HEK293 (cell line): ENCODE measurements around the gene RUNX1.

Experiments
- CTCF ChIA-PET: fragments of 350-600 bp; formaldehyde crosslinking; extraction: SDS; loops from one replicate; lab custom pipeline; 2021; ENCODE audit warnings: antibody characterized with exemption; lab: Yijun Ruan, JAX
- POLR2A ChIA-PET: fragments of 300-600 bp; formaldehyde crosslinking; extraction: SDS; loops from one replicate; lab custom pipeline; 2020; ENCODE audit warnings: antibody characterized with exemption, inconsistent platforms; lab: Yijun Ruan, JAX
- H3K27ac ChIP-seq: fragments of 200-500 bp; sonication (Bioruptor generic); 2 replicates; pipeline ENCODE4 v1.5.1; 2014; ENCODE audit warnings: low read depth, low read length, control low read depth, inconsistent platforms; ENCODE audit errors: extremely low read depth
- H3K36me3 ChIP-seq, 2 experiments: fragments of 200-500 bp in 1 of 2; sonication (Bioruptor generic) in 1 of 2; 1 replicate in 1 of 2; 2 replicates in 1 of 2; pipeline ENCODE4 v1.5.1; 2014 to 2017; ENCODE audit warnings: inconsistent platforms in 2 of 2, low read length in 2 of 2; ENCODE audit not compliant: control insufficient read depth in 2 of 2, insufficient read depth in 1 of 2
- H3K4me1 ChIP-seq: fragments of 200-500 bp; sonication (Bioruptor generic); 2 replicates; pipeline ENCODE4 v1.5.1; 2014; ENCODE audit warnings: mild to moderate bottlenecking, low read length, inconsistent platforms; ENCODE audit not compliant: control insufficient read depth, insufficient read depth
- H3K4me3 ChIP-seq: 2 replicates; pipeline ENCODE4 v1.5.1; 2011; ENCODE audit warnings: low read depth, mild to moderate bottlenecking, control low read depth, low read length, moderate library complexity
- H3K9me3 ChIP-seq: fragments of 200-500 bp; sonication (Bioruptor generic); 2 replicates; pipeline ENCODE4 v1.5.1; 2014; ENCODE audit warnings: low read depth, low read length, inconsistent platforms; ENCODE audit not compliant: control insufficient read depth, insufficient read depth
- GLI2 ChIP-seq: fragments of 450-650 bp; formaldehyde crosslinking; IDR thresholded peaks from 2 replicates; pipeline ENCODE4; 2017; ENCODE audit warnings: missing biosample characterization, missing genetic modification characterization, low read depth, borderline replicate concordance
- PRDM1 ChIP-seq: fragments of 450-650 bp; formaldehyde crosslinking; IDR thresholded peaks from 2 replicates; pipeline ENCODE4; 2016; ENCODE audit warnings: missing biosample characterization, missing genetic modification characterization
- SP3 ChIP-seq: fragments of 450-650 bp; formaldehyde crosslinking; IDR thresholded peaks from 2 replicates; pipeline ENCODE4 v1.5.1; 2016; ENCODE audit warnings: missing biosample characterization, missing genetic modification characterization
- ZNF2 ChIP-seq: fragments of 450-650 bp; formaldehyde crosslinking; IDR thresholded peaks from 2 replicates; pipeline ENCODE4 v1.5.1; 2016; ENCODE audit warnings: missing biosample characterization, missing genetic modification characterization
- ZNF248 ChIP-seq: fragments of 450-650 bp; formaldehyde crosslinking; IDR thresholded peaks from 2 replicates; pipeline ENCODE4 v1.5.1; 2017; ENCODE audit warnings: missing biosample characterization, missing genetic modification characterization
- ZNF416 ChIP-seq: fragments of 450-650 bp; formaldehyde crosslinking; IDR thresholded peaks from 2 replicates; pipeline ENCODE4 v1.5.1; 2016; ENCODE audit warnings: missing biosample characterization, missing genetic modification characterization
- ZNF510 ChIP-seq: fragments of 450-650 bp; formaldehyde crosslinking; IDR thresholded peaks from 2 replicates; pipeline ENCODE4 v1.5.1; 2018; ENCODE audit warnings: mild to moderate bottlenecking, missing genetic modification characterization, missing biosample characterization; ENCODE audit not compliant: insufficient replicate concordance
- ZNF670 ChIP-seq: fragments of 450-650 bp; formaldehyde crosslinking; IDR thresholded peaks from 2 replicates; pipeline ENCODE4 v1.5.1; 2016; ENCODE audit warnings: missing biosample characterization, missing genetic modification characterization, low read depth
- ZNF768 ChIP-seq: fragments of 450-650 bp; formaldehyde crosslinking; IDR thresholded peaks from 2 replicates; pipeline ENCODE4 v1.5.1; 2018; ENCODE audit warnings: missing biosample characterization, mild to moderate bottlenecking, missing genetic modification characterization
- TF ChIP-seq, protein P1 (sequence below): fragments of 450-650 bp; formaldehyde crosslinking; IDR thresholded peaks from 2 replicates; pipeline ENCODE4 v1.5.1; 2016; ENCODE audit warnings: missing biosample characterization, missing genetic modification characterization
- TF ChIP-seq, protein P2 (sequence below): fragments of 450-650 bp; formaldehyde crosslinking; IDR thresholded peaks from 2 replicates; pipeline ENCODE4 v1.5.1; 2016; ENCODE audit warnings: missing biosample characterization, missing genetic modification characterization
- TF ChIP-seq, protein P3 (sequence below): fragments of 450-650 bp; formaldehyde crosslinking; IDR thresholded peaks from 2 replicates; pipeline ENCODE4 v1.5.1; 2016; ENCODE audit warnings: missing biosample characterization, missing genetic modification characterization
- TF ChIP-seq, protein P4 (sequence below): fragments of 450-650 bp; formaldehyde crosslinking; IDR thresholded peaks from 2 replicates; pipeline ENCODE4 v1.5.1; 2016; ENCODE audit warnings: missing biosample characterization, missing genetic modification characterization
- TF ChIP-seq, protein P5 (sequence below): fragments of 450-650 bp; formaldehyde crosslinking; IDR thresholded peaks from 2 replicates; pipeline ENCODE4 v1.5.1; 2016; ENCODE audit warnings: missing biosample characterization, missing genetic modification characterization

RUNX1 gene

DNA sequence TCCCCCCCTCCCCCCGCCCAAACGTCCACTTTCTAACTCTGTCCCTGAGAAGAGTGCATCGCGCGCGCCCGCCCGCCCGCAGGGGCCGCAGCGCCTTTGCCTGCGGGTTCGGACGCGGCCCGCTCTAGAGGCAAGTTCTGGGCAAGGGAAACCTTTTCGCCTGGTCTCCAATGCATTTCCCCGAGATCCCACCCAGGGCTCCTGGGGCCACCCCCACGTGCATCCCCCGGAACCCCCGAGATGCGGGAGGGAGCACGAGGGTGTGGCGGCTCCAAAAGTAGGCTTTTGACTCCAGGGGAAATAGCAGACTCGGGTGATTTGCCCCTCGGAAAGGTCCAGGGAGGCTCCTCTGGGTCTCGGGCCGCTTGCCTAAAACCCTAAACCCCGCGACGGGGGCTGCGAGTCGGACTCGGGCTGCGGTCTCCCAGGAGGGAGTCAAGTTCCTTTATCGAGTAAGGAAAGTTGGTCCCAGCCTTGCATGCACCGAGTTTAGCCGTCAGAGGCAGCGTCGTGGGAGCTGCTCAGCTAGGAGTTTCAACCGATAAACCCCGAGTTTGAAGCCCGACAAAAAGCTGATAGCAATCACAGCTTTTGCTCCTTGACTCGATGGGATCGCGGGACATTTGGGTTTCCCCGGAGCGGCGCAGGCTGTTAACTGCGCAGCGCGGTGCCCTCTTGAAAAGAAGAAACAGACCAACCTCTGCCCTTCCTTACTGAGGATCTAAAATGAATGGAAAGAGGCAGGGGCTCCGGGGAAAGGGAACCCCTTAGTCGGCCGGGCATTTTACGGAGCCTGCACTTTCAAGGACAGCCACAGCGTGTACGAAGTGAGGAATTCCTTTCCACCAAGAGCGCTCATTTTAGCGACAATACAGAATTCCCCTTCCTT lies 158.1 kb downstream of the RUNX1 start (continued):
- TF ChIP-seq, protein P1, sequence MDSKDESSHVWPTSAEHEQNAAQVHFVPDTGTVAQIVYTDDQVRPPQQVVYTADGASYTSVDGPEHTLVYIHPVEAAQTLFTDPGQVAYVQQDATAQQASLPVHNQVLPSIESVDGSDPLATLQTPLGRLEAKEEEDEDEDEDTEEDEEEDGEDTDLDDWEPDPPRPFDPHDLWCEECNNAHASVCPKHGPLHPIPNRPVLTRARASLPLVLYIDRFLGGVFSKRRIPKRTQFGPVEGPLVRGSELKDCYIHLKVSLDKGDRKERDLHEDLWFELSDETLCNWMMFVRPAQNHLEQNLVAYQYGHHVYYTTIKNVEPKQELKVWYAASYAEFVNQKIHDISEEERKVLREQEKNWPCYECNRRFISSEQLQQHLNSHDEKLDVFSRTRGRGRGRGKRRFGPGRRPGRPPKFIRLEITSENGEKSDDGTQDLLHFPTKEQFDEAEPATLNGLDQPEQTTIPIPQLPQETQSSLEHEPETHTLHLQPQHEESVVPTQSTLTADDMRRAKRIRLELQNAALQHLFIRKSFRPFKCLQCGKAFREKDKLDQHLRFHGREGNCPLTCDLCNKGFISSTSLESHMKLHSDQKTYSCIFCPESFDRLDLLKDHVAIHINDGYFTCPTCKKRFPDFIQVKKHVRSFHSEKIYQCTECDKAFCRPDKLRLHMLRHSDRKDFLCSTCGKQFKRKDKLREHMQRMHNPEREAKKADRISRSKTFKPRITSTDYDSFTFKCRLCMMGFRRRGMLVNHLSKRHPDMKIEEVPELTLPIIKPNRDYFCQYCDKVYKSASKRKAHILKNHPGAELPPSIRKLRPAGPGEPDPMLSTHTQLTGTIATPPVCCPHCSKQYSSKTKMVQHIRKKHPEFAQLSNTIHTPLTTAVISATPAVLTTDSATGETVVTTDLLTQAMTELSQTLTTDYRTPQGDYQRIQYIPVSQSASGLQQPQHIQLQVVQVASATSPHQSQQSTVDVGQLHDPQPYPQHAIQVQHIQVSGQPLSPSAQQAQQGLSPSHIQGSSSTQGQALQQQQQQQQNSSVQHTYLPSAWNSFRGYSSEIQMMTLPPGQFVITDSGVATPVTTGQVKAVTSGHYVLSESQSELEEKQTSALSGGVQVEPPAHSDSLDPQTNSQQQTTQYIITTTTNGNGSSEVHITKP, result no peak
- TF ChIP-seq GLI2 (tag by site-specific recombination) (no peak), ZNF248 (tag by site-specific recombination) (no peak), ZNF670 (tag by site-specific recombination) (no peak), ZNF2 (no peak), PRDM1 (tag by site-specific recombination) (0 out of 2 replicates have a peak, but pooled peaks have one; percentile 59), ZNF416 (tag by site-specific recombination) (no peak)
- TF ChIP-seq, protein P2, sequence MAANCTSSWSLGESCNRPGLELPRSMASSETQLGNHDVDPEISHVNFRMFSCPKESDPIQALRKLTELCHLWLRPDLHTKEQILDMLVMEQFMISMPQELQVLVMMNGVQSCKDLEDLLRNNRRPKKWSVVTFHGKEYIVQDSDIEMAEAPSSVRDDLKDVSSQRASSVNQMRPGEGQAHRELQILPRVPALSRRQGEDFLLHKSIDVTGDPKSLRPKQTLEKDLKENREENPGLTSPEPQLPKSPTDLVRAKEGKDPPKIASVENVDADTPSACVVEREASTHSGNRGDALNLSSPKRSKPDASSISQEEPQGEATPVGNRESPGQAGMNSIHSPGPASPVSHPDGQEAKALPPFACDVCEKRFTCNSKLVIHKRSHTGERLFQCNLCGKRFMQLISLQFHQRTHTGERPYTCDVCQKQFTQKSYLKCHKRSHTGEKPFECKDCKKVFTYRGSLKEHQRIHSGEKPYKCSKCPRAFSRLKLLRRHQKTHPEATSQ (tag by site-specific recombination), result no peak
- TF ChIP-seq, protein P3, sequence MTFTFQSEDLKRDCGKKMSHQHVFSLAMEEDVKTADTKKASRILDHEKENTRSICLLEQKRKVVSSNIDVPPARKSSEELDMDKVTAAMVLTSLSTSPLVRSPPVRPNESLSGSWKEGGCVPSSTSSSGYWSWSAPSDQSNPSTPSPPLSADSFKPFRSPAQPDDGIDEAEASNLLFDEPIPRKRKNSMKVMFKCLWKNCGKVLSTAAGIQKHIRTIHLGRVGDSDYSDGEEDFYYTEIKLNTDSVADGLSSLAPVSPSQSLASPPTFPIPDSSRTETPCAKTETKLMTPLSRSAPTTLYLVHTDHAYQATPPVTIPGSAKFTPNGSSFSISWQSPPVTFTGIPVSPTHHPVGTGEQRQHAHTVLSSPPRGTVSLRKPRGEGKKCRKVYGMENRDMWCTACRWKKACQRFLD, result no peak
- TF ChIP-seq, protein P4, sequence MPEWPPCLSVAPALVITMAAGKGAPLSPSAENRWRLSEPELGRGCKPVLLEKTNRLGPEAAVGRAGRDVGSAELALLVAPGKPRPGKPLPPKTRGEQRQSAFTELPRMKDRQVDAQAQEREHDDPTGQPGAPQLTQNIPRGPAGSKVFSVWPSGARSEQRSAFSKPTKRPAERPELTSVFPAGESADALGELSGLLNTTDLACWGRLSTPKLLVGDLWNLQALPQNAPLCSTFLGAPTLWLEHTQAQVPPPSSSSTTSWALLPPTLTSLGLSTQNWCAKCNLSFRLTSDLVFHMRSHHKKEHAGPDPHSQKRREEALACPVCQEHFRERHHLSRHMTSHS (tag by site-specific recombination), result no peak

DNA sequence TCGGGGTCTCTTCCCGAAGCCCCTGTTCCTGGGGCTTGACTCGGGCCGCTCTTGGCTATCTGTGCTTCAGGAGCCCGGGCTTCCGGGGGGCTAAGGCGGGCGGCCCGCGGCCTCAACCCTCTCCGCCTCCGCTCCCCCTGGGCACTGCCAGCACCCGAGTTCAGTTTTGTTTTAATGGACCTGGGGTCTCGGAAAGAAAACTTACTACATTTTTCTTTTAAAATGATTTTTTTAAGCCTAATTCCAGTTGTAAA lies 158.7 kb downstream of the RUNX1 start:
- Histone ChIP-seq H3K4me1 (peaks cover 5% of the 10 kb centered on the region; the same call in 1 of the 2 replicates), H3K4me3 (peak overlapping the region; percentile 23), H3K36me3 (no peaks in the 10 kb centered on the region), H3K9me3 (no peaks in the 10 kb centered on the region), H3K27ac (peak overlapping the region; percentile 8; the same call in 1 of the 2 replicates)
- TF ChIP-seq ZNF510 (no peak), GLI2 (tag by site-specific recombination) (no peak), SP3 (tag by site-specific recombination) (no peak), ZNF768 (tag by site-specific recombination) (0 out of 2 replicates have a peak, but pooled peaks have one; percentile 4)
- TF ChIP-seq, protein P5, sequence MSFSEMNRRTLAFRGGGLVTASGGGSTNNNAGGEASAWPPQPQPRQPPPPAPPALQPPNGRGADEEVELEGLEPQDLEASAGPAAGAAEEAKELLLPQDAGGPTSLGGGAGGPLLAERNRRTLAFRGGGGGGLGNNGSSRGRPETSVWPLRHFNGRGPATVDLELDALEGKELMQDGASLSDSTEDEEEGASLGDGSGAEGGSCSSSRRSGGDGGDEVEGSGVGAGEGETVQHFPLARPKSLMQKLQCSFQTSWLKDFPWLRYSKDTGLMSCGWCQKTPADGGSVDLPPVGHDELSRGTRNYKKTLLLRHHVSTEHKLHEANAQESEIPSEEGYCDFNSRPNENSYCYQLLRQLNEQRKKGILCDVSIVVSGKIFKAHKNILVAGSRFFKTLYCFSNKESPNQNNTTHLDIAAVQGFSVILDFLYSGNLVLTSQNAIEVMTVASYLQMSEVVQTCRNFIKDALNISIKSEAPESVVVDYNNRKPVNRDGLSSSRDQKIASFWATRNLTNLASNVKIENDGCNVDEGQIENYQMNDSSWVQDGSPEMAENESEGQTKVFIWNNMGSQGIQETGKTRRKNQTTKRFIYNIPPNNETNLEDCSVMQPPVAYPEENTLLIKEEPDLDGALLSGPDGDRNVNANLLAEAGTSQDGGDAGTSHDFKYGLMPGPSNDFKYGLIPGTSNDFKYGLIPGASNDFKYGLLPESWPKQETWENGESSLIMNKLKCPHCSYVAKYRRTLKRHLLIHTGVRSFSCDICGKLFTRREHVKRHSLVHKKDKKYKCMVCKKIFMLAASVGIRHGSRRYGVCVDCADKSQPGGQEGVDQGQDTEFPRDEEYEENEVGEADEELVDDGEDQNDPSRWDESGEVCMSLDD, result no peak
- POLR2A ChIA-PET, result interaction anchor here (1.4 to 4.1 kb wide), 8 partner anchors 44 to 950 kb away, joined by 3 to 45 read pairs (median 10); no protein-coding TSS in a partner anchor
- CTCF ChIA-PET, result interaction anchor here (0.6 to 2.6 kb wide), 15 partner anchors 12 to 1058 kb away, joined by 3 to 14 read pairs (median 5); no protein-coding TSS in a partner anchor
